Lower leg skin (tissue), 4 donors: ENCODE measurements around the gene DNAH6. TPM values are rescaled to one million over a fixed set of nuclear protein-coding genes. Genes with fewer than 3 reads are reported as not detected.

Experiments used
- DNase-seq, 2 donors: peaks; one replicate each; pipeline ENCODE4 v3.0.0-alpha.2; 2019; ENCODE audit warnings: low spot score in 2 of 2
- H3K4me3 ChIP-seq: fragments of 200-600 bp; sonication (generic); 2 replicates; pipeline ENCODE4 v1.5.1; 2017; ENCODE audit warnings: mild to moderate bottlenecking, low read depth; ENCODE audit not compliant: poor library complexity, severe bottlenecking
- POLR2A ChIP-seq, 2 donors: fragments of 450-650 bp; IDR thresholded peaks; one replicate each; pipeline ENCODE4 v1.6.1; 2016 to 2017; ENCODE audit warnings: antibody characterized with exemption in 2 of 2, mild to moderate bottlenecking in 1 of 2, moderate library complexity in 1 of 2
- WGBS, 2 donors: methylation state at CpG; one replicate each; pipeline ENCODE4 v1.1.5; 2018; 5-methylcytosine and 5-hydroxymethylcytosine counted together
- intact Hi-C: fragments of 100-400 bp; cut with DNase I; formaldehyde crosslinking; loops from one replicate; pipeline ENCODE4 v1.15.0; 2023; ENCODE audit warnings: low total_unique reads
- total RNA-seq, 4 donors: library from RNA; depleted of rRNA; stranded (reverse); fragments of >200 nt; gene quantifications; one replicate each; pipeline ENCODE4 v1.1.0, GENCODE V29; 2016
- TF ChIP-seq, protein P1 (sequence below), 3 donors: fragments of 450-650 bp; IDR thresholded peaks; one replicate each; pipeline ENCODE4 v1.5.1; 2016; ENCODE audit warnings: antibody characterized with exemption in 3 of 3, mild to moderate bottlenecking in 3 of 3, moderate library complexity in 2 of 3

Gene DNAH6
- total RNA-seq, 4 donors from 2014 or later, result 0.02 to 0.72 (median 0.25) TPM

DNA sequence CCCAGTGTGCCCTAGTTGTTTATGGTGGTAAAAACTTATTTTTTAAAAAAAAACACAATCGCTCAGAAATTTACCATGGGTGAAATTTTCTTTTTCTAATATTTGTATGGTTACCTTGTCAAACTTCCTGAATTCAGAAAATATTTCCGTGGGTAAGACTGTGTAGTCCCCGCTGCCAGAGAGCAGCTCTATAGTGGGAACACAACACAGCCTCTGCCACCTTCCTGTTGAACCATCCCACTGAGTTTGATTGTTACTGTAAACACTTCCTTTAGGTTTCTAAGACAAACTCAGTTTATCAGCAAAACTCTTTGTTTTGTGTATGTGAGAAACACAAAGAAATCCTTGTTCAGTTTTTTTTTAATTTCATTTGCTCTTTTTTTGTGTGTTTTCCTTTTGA, 17.9 kb downstream of the DNAH6 start:
- no peak for TF ChIP-seq POLR2A (IDR thresholded peaks at IDR 0.05)
- TF ChIP-seq, protein P1, sequence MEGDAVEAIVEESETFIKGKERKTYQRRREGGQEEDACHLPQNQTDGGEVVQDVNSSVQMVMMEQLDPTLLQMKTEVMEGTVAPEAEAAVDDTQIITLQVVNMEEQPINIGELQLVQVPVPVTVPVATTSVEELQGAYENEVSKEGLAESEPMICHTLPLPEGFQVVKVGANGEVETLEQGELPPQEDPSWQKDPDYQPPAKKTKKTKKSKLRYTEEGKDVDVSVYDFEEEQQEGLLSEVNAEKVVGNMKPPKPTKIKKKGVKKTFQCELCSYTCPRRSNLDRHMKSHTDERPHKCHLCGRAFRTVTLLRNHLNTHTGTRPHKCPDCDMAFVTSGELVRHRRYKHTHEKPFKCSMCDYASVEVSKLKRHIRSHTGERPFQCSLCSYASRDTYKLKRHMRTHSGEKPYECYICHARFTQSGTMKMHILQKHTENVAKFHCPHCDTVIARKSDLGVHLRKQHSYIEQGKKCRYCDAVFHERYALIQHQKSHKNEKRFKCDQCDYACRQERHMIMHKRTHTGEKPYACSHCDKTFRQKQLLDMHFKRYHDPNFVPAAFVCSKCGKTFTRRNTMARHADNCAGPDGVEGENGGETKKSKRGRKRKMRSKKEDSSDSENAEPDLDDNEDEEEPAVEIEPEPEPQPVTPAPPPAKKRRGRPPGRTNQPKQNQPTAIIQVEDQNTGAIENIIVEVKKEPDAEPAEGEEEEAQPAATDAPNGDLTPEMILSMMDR (IDR thresholded peaks at IDR 0.05), result no peak
- intact Hi-C loops, result no loop called here
- DNase-seq, result no peak
- WGBS, 2 donors, result 49 to 55% methylated on average over 3 of the region's 3 CpGs
- H3K4me3 ChIP-seq, result no peak overlapping the region

DNA sequence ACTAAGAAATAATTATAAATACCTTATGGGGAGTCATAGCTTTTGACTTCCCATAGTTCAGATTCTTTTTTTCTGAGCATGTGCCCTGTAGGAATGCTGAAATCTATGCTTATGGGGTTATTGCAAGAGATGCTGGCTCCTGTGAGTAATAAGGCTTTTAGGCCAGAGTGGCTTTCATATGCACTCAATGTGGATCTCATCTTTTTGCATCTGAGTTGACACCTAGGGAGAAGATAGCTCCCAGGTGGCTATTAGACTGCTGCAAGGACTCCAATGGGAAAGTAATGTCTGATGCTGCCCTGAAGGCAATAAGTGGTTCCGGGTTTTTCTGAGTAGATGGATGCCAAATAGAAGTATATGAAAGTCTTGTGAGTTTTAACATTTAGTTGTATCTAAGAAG, 21.0 kb downstream of the DNAH6 start:
- TF ChIP-seq, protein P1 (IDR thresholded peaks at IDR 0.05), result no peak
- no peak for TF ChIP-seq POLR2A (IDR thresholded peaks at IDR 0.05)
- 77 to 86% methylated on average over 1 of the region's 1 CpG for WGBS, 2 donors
- no peak for DNase-seq
- no peak overlapping the region for H3K4me3 ChIP-seq
- intact Hi-C loops, result no loop called here

DNA sequence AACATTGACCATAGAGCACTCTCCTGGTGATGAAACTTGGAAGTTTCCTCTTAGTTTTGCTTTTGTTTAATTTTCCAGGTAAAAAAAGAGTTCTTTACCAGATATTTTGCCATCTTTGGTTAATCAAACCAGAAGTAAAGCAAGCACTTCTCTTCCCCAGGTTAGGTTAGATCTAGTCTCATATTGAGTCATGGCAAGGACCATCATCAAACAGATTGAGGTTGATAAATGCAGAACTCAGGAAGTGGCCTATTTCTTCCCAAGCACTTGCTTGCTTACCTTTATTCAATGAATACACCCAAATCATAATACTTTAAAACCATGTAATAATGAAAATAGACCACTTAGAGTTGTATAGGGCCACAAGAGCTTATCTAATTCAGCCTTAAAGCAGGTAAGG, 23.4 kb downstream of the DNAH6 start:
- no peak for DNase-seq
- TF ChIP-seq, protein P1 (IDR thresholded peaks at IDR 0.05), result no peak
- TF ChIP-seq POLR2A (IDR thresholded peaks at IDR 0.05), result no peak
- no peak overlapping the region for H3K4me3 ChIP-seq
- intact Hi-C loops, result no loop called here

DNA sequence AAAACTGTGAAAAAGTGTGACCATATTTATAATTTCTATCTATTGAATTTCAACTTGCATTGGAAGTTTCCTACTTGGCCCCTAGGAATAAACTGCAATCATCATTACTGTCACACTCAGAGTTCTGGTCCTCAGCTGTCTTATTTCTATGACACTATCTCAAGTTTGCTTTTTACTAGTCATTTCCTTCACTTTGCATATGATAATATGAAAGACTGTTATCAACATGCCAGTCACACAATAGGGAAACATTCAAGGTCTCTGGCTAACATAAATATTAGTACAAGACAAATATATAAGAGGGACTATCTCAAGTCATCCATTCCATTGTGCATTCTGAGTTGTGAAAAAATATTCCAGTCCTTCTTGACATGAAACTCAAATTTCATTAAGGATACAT, 28.7 kb downstream of the DNAH6 start:
- intact Hi-C loops, result no loop called here
- TF ChIP-seq, protein P1 (IDR thresholded peaks at IDR 0.05), result no peak
- TF ChIP-seq POLR2A (IDR thresholded peaks at IDR 0.05), result no peak
- no peak for DNase-seq
- no peak overlapping the region for H3K4me3 ChIP-seq

DNA sequence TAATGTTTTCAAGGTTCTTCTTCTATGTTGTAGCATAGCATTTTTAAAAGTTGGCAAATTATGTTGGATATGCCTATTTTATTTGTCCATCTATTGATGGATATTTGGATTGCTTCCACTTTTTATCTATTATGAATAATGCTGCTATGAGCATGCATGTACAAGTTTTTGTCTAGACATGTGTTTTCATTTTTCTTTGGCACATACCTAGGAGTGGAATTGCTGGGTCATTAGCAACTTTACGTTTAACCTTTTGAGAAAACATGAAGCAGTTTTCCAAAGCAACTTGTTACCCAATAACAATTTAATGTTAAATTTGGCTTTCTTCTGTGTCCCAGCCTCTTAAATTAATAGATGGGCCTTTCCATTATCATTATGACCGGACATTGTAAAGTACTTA, 30.3 kb downstream of the DNAH6 start:
- TF ChIP-seq POLR2A (IDR thresholded peaks at IDR 0.05), result no peak
- TF ChIP-seq, protein P1 (IDR thresholded peaks at IDR 0.05), result no peak
- intact Hi-C loops, result no loop called here
- H3K4me3 ChIP-seq, result no peak overlapping the region
- 46 to 48% methylated on average over 2 of the region's 2 CpGs for WGBS, 2 donors
- no peak for DNase-seq

DNA sequence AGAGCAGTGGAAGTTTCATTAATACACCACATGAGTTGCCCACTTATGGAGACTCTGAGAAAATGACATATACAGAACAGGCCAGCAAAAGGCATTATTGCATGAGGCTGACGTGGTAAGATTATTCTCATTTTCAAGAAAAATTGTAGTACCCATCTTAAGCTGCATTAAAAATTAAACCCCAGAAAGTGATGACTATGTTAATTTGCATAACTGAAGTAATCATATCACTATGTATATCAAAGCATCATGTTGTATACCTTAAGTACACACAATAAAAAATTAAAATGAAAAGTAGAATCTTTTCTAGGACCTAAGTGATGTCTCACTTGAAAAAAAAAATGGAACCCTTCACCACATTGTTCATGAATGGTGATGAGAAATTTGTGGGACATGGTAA, 32.0 kb downstream of the DNAH6 start:
- TF ChIP-seq, protein P1 (IDR thresholded peaks at IDR 0.05), result no peak
- TF ChIP-seq POLR2A (IDR thresholded peaks at IDR 0.05), result no peak
- WGBS, 2 donors, result 88 to 93% methylated on average over 1 of the region's 1 CpG
- intact Hi-C loops, result no loop called here
- no peak overlapping the region for H3K4me3 ChIP-seq
- DNase-seq, result no peak
